ENCODE data around the gene HERPUD1. TPM values are rescaled to one million over a fixed set of nuclear protein-coding genes. Genes with fewer than 3 reads are reported as not detected.

HERPUD1 gene
- total and polyA plus RNA-seq, 2 of the 13 experiments (the other 11 are each of a cell fraction or from before 2014, with no cell fraction given), result 96.2 to 323 TPM

DNA sequence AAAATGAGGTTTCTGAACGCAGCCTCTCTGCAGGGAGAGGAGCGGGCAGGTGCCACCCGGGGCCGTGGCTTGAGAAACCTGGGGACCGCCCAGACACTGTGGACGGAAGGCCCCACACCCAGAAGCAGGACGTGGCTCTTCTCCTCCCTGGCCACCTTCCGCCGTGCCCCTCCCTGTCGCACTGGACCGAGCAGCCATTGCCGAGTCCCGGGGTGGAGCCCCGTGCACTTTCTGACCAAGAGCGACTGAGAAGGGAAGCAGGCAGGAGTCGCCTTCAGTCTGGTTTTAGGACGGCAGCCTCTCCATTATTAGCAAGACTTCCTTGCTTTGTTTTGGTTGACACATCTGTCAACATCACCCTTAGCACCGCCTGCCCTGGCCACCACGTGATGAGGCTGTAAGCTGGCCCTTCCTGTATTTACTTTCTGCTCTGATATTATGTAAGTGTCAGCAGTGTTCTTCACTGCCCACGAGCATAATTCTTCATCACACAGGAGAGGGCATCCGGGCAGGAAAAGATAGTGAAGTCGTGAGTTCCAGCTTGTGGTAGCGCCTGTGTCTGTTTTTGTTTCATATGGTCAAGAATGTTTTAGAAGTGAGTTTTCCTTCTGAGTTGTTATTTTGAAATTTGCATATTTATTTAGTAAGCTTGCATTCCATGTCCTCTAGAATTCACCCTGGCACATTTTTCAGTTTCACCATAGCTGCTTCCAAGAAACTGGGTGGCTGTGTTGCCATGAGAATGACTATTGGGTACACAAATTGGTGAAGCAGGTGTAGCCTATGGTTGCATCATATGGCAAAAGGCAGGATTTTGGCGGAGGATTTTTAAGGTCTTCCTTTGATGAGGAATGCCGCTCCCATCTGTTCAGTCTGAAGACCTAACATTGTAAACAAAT is 1.0 kb downstream of the HERPUD1 start (continued):
- no peak for TF ChIP-seq TMF1 (CRISPR knock-in tag; IDR thresholded peaks at IDR 0.05; ENCODE audit: low read depth)
- no peak for TF ChIP-seq ZFP41 (CRISPR knock-in tag; IDR thresholded peaks at IDR 0.05; ENCODE audit: borderline replicate concordance)
- no peak for TF ChIP-seq RBM39 (IDR thresholded peaks at IDR 0.05; ENCODE audit: low read depth, low read length, poor library complexity, severe bottlenecking)
- peak; percentile 81 for TF ChIP-seq BCL6 (CRISPR knock-in tag; IDR thresholded peaks at IDR 0.05)
- TF ChIP-seq FOXJ3 (CRISPR knock-in tag; IDR thresholded peaks at IDR 0.05; ENCODE audit: borderline replicate concordance), result peak; percentile 63; the same call in 1 of the 2 replicates
- peak; percentile 100 for TF ChIP-seq SAP130 (CRISPR knock-in tag; IDR thresholded peaks at IDR 0.05; ENCODE audit: low read depth)
- no peak for TF ChIP-seq ZNF563 (CRISPR knock-in tag; IDR thresholded peaks at IDR 0.05)
- TF ChIP-seq ZMYM3 (CRISPR knock-in tag; IDR thresholded peaks at IDR 0.05), result no peak
- 0 out of 2 replicates have a peak, but pooled peaks have one; percentile 19 for TF ChIP-seq CBFB (CRISPR knock-in tag; IDR thresholded peaks at IDR 0.05)
- TF ChIP-seq ZNF547 (CRISPR knock-in tag; IDR thresholded peaks at IDR 0.05), result no peak; the same call in 1 of the 2 replicates
- peak; percentile 42 for TF ChIP-seq NFYC (CRISPR knock-in tag; IDR thresholded peaks at IDR 0.05)
- no peak; the same call in 1 of the 2 replicates for TF ChIP-seq DPF2 (CRISPR knock-in tag; IDR thresholded peaks at IDR 0.05; ENCODE audit: borderline replicate concordance, low read depth)
- TF ChIP-seq ZNF776 (CRISPR knock-in tag; IDR thresholded peaks at IDR 0.05), result no peak
- no peak for TF ChIP-seq ZNF83 (CRISPR knock-in tag; IDR thresholded peaks at IDR 0.05; ENCODE audit: borderline replicate concordance)
- TF ChIP-seq ZNF230 (CRISPR knock-in tag; IDR thresholded peaks at IDR 0.05), result no peak
- no peak for TF ChIP-seq NONO (IDR thresholded peaks at IDR 0.05)
- TF ChIP-seq NONO (CRISPR knock-in tag; conservative IDR thresholded peaks at IDR 0.05), result 0 out of 2 replicates have a peak, but pooled peaks have one; percentile 55
- 0 out of 2 replicates have a peak, but pooled peaks have one; percentile 60 for TF ChIP-seq HIVEP1 (CRISPR knock-in tag; IDR thresholded peaks at IDR 0.05)
- no peak for TF ChIP-seq KAT2B (IDR thresholded peaks at IDR 0.05; ENCODE audit: borderline replicate concordance, low read depth, low read length)
- 0 out of 2 replicates have a peak, but pooled peaks have one; percentile 9 for TF ChIP-seq HMG20B (CRISPR knock-in tag; conservative IDR thresholded peaks at IDR 0.05)
- TF ChIP-seq CREM (IDR thresholded peaks at IDR 0.05), result peak; percentile 64; the same call in 1 of the 2 replicates
- TF ChIP-seq CREM (CRISPR knock-in tag; IDR thresholded peaks at IDR 0.05), result no peak; the same call in 1 of the 2 replicates
- TF ChIP-seq NR2F6 (IDR thresholded peaks at IDR 0.05), result no peak; the same call in 1 of the 2 replicates
- TF ChIP-seq NR2F6 (CRISPR knock-in tag; IDR thresholded peaks at IDR 0.05), result peak; percentile 61; the same call in 1 of the 2 replicates
- TF ChIP-seq, protein P1, sequence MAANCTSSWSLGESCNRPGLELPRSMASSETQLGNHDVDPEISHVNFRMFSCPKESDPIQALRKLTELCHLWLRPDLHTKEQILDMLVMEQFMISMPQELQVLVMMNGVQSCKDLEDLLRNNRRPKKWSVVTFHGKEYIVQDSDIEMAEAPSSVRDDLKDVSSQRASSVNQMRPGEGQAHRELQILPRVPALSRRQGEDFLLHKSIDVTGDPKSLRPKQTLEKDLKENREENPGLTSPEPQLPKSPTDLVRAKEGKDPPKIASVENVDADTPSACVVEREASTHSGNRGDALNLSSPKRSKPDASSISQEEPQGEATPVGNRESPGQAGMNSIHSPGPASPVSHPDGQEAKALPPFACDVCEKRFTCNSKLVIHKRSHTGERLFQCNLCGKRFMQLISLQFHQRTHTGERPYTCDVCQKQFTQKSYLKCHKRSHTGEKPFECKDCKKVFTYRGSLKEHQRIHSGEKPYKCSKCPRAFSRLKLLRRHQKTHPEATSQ (CRISPR knock-in tag; IDR thresholded peaks at IDR 0.05; ENCODE audit: borderline replicate concordance), result peak; percentile 83; the same call in 1 of the 2 replicates
- peak; percentile 87 for TF ChIP-seq SOX5 (CRISPR knock-in tag; IDR thresholded peaks at IDR 0.05; ENCODE audit: borderline replicate concordance)
- TF ChIP-seq, protein P2, sequence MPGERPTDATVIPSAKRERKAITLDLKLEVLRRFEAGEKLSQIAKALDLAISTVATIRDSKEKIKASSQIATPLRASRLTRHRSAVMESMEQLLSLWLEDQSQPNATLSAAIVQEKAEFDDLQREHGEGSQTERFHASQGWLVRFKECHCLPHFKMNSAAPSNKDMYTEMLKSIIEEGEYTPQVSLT (CRISPR knock-in tag; IDR thresholded peaks at IDR 0.05; ENCODE audit: borderline replicate concordance, low read depth), result no peak
- TF ChIP-seq LCORL (IDR thresholded peaks at IDR 0.05), result no peak
- no peak for TF ChIP-seq LCORL (CRISPR knock-in tag; IDR thresholded peaks at IDR 0.05)
- no peak for TF ChIP-seq ZNF333 (CRISPR knock-in tag; IDR thresholded peaks at IDR 0.05; ENCODE audit: borderline replicate concordance)
- peak; percentile 80 for TF ChIP-seq MIXL1 (CRISPR knock-in tag; IDR thresholded peaks at IDR 0.05)
- TF ChIP-seq ZNF891 (CRISPR knock-in tag; IDR thresholded peaks at IDR 0.05), result no peak
